ENCODE measurements around the gene PERCC1.

Gene PERCC1

DNA sequence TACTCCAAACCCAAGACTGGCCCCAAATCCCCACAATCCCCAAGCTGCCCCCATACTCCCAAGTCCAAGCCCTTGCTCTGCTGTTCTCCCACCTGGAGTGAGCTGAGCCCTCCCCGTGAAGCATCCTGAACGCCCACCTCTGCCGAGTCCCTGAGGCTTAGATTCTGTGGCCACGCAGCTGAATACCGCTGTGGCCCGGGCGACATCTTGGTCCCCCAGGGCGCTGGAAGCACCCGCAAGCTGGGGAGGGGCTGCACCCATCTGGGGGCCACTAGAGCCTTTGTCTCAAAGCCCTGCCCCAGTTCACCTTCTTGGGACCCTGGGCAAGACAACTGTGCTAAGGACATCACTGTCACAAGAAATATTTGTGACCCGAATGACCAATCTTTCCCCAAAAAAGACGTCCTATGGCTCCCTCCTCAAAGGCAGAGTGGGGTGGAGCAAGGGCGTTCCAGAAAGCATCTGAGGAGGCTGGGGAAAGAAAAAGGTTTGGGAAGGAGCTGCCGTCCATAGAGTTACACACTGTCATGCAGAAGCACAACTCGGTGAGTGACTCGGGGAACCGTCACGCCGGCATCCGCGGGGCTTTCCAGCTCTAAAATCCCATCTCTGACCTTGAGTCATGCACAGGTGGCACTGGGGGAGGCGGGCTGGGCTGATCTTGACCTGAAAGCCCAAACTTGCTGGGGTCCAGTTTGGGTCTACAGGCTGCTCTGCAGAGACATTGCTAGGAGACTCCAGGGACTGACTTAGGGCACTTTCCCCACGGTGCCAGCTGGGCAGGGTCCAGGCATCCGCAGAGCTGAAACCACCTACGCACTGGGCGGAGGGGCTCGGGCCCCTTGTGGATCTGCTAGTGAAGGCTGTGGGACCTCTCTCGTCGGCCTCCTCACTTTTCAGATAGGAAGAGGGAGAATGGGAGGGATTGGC is 51.3 kb downstream of the PERCC1 start:
- no peaks in the 10 kb centered on the region for H3K79me2 ChIP-seq (ENCODE audit: control insufficient read depth, insufficient read depth, low read length, unreplicated experiment)
- no peak overlapping the region for H3K27ac ChIP-seq (ENCODE audit: low read depth, low read length)
- no peak overlapping the region for H3K4me3 ChIP-seq (ENCODE audit: low read depth, low read length)
- H3K36me3 ChIP-seq (ENCODE audit: insufficient read depth, low read length) = no peaks in the 10 kb centered on the region
- H2AFZ ChIP-seq (ENCODE audit: low read length, unreplicated experiment) = no peak overlapping the region
- H3K27me3 ChIP-seq (ENCODE audit: insufficient read depth, low read length) = no peaks in the 10 kb centered on the region
- no peaks in the 10 kb centered on the region for H3K4me1 ChIP-seq (ENCODE audit: control insufficient read depth, insufficient read depth, low read length, unreplicated experiment)
